ENCODE measurements around the gene NCDN. TPM values are rescaled to one million over a fixed set of nuclear protein-coding genes. Genes with fewer than 3 reads are reported as not detected.
A peak's percentile ranks its signal among the peaks of the same experiment; 100 is the strongest.

The NCDN gene
- total and polyA plus RNA-seq, 2 of the 8 experiments (the other 6 are each of a cell fraction or from before 2014, with no cell fraction given): 26.2 to 35.4 TPM

GRCh38 chr1:35576061-35576765 is 18.6 kb downstream of the NCDN start:
- Histone ChIP-seq H3K4me2 (ENCODE audit: insufficient read depth in 1 of 2, low read depth in 2 of 2, low read length in 2 of 2) (peak overlapping the region; percentile 34 to 88), H3K56ac (replicated peaks; ENCODE audit: insufficient read length, low read depth, low read length) (no peak overlapping the region), H2BK12ac (ENCODE audit: low read depth, low read length) (peak overlapping the region; percentile 90; the same call in 1 of the 2 replicates), H3K9me3 (ENCODE audit: insufficient read depth in 2 of 2, low read depth in 1 of 2, low read length in 1 of 2) (no peaks in the 10 kb centered on the region), H3K23me2 (ENCODE audit: low read depth, low read length) (peaks cover 25% of the 10 kb centered on the region), H3K79me1 (ENCODE audit: low read depth, low read length) (no peaks in the 10 kb centered on the region), H3K27ac (ENCODE audit: low read depth, low read length) (no peak overlapping the region), H3K36me3 (ENCODE audit: control insufficient read depth in 2 of 4, insufficient read depth in 4 of 4, low read length in 3 of 4) (peaks cover 0 to 11% (median 0%) of the 10 kb centered on the region in 4 experiments; a peak in 1 of 8 replicates), H2AK5ac (ENCODE audit: low read depth, low read length) (0 out of 2 replicates have a peak overlapping the region, but pooled peaks have one; percentile 53), H3K79me2 (ENCODE audit: control insufficient read depth in 1 of 2, insufficient read depth in 2 of 2, low read length in 2 of 2) (no peaks in the 10 kb centered on the region), H3K4ac (replicated peaks; ENCODE audit: insufficient read length, low read depth, low read length) (no peak overlapping the region), H2BK5ac (ENCODE audit: low read depth, low read length) (peak overlapping the region; percentile 44; the same call in 1 of the 2 replicates), H3K14ac (ENCODE audit: insufficient read length) (no peak overlapping the region), H3K18ac (ENCODE audit: extremely low read depth, low read length) (no peak overlapping the region), H4K5ac (ENCODE audit: insufficient read length, low read depth, low read length) (no peak overlapping the region), H2BK15ac (ENCODE audit: low read length) (no peak overlapping the region), H3K4me3 (ENCODE audit: extremely low read depth in 1 of 4, insufficient read depth in 2 of 4, low read depth in 3 of 4, low read length in 4 of 4) (peak overlapping the region in 3 of 4 experiments; percentile 14 to 58 (median 30); a peak in 5 of 8 replicates), H4K8ac (ENCODE audit: extremely low read depth, insufficient read depth, low read length) (peak overlapping the region; percentile 53; the same call in 1 of the 2 replicates), H3K4me1 (replicated peaks in 1 of 4; ENCODE audit: control insufficient read depth in 3 of 4, insufficient read depth in 4 of 4, low read length in 3 of 4) (peaks cover 7 to 20% (median 15%) of the 10 kb centered on the region in 4 experiments), H2BK20ac (ENCODE audit: low read length) (no peak overlapping the region), H2AFZ (ENCODE audit: low read length) (no peak overlapping the region), H3K27me3 (replicated peaks in 1 of 4; ENCODE audit: control insufficient read depth in 3 of 4, extremely low read depth in 1 of 4, insufficient read depth in 3 of 4, low read length in 3 of 4) (peaks cover 68 to 80% (median 78%) of the 10 kb centered on the region in 4 experiments), H4K20me1 (replicated peaks in 1 of 2; ENCODE audit: control insufficient read depth in 1 of 2, insufficient read depth in 2 of 2, low read length in 2 of 2) (peaks cover 0 to 20% of the 10 kb centered on the region in 2 experiments), H2BK120ac (replicated peaks; ENCODE audit: low read depth, low read length) (no peak overlapping the region), H3K9ac (replicated peaks in 1 of 4; ENCODE audit: extremely low read depth in 1 of 4, low read depth in 3 of 4, low read length in 3 of 4) (no peak overlapping the region), H3K23ac (ENCODE audit: insufficient read length) (no peak overlapping the region), H4K91ac (replicated peaks; ENCODE audit: insufficient read length, low read length) (no peak overlapping the region)
- no peak for DNase-seq (ENCODE audit: low read depth in 1 of 2, low spot score in 2 of 2)
- ChIA-PET CTCF (ENCODE audit: partially characterized antibody) (interaction anchor here (0.6 to 8.5 kb wide), 4 partner anchors 9 to 139 kb away, joined by 3 to 81 read pairs (median 33); partner anchors contain the start of gene C1orf216), POLR2A (ENCODE audit: partially characterized antibody) (interaction anchor here (0.6 to 1.7 kb wide), 8 partner anchors 8 to 193 kb away, joined by 3 to 5 read pairs (median 3); partner anchors contain the start of genes C1orf216 and CLSPN)
- TF ChIP-seq RFX5 (IDR thresholded peaks at IDR 0.05; ENCODE audit: borderline replicate concordance, low read depth, low read length) (no peak), POU5F1 (IDR thresholded peaks at IDR 0.05; ENCODE audit: low read depth, low read length) (no peak), JUN (IDR thresholded peaks at IDR 0.05; ENCODE audit: low read depth, low read length) (no peak), USF2 (IDR thresholded peaks at IDR 0.05; ENCODE audit: low read length) (no peak), RNF2 (IDR thresholded peaks at IDR 0.05; ENCODE audit: borderline replicate concordance, low read depth, low read length, missing control alignments, poor library complexity, severe bottlenecking) (peak; percentile 9), KDM5A (IDR thresholded peaks at IDR 0.05; ENCODE audit: low read length) (no peak)
- WGBS, 2 experiments (ENCODE audit: extremely low coverage in 1 of 2, insufficient coverage in 1 of 2, insufficient read length in 1 of 2, insufficient replicate concordance in 2 of 2, low coverage in 1 of 2, low lambda C conversion rate in 2 of 2, missing lambda C conversion rate in 1 of 2): 38% methylated on average over 10 of the region's 10 CpGs; no CpG with 5 or more reads in 1 of the 2 experiments
- no peak for FAIRE-seq

Measured in H1 (cell line).